CD4-positive, alpha-beta T cell treated with Interleukin-4 for 4 hours (primary cell): Measurements from ENCODE around the gene WHRN.

Source experiments
- DNase-seq: peaks from one replicate; pipeline ENCODE4 v3.0.0-alpha.2; 2020

The WHRN gene

GRCh38 chr9:114445616-114446015 is 59.7 kb downstream of the WHRN start:
- DNase-seq: no peak

GRCh38 chr9:114442022-114442421 is 63.3 kb downstream of the WHRN start:
- no peak for DNase-seq

- no peak for DNase-seq
These were observed 67.8 kb downstream of the WHRN start for GRCh38 chr9:114437401-114437893.

GRCh38 chr9:114434878-114435311 is 70.4 kb downstream of the WHRN start:
- no peak for DNase-seq

- DNase-seq: no peak
These were observed 71.5 kb downstream of the WHRN start for GRCh38 chr9:114433720-114434255.

- DNase-seq: no peak
These were observed 72.2 kb downstream of the WHRN start for GRCh38 chr9:114433086-114433485.

- DNase-seq: no peak
These were observed 72.8 kb downstream of the WHRN start for GRCh38 chr9:114432323-114433067.

- DNase-seq: no peak
These were observed 73.5 kb downstream of the WHRN start for GRCh38 chr9:114431770-114432169.

GRCh38 chr9:114431003-114431402 is 74.3 kb downstream of the WHRN start:
- no peak for DNase-seq

- no peak for DNase-seq
These were observed 74.8 kb downstream of the WHRN start for GRCh38 chr9:114430457-114430856.

GRCh38 chr9:114429488-114429887 is 75.8 kb downstream of the WHRN start:
- no peak for DNase-seq

GRCh38 chr9:114428466-114428865 is 76.8 kb downstream of the WHRN start:
- DNase-seq: no peak

- DNase-seq: no peak
These were observed 77.6 kb downstream of the WHRN start for GRCh38 chr9:114427644-114428043.

GRCh38 chr9:114426046-114426948 is 79.0 kb downstream of the WHRN start:
- no peak for DNase-seq

- no peak for DNase-seq
These were observed 80.1 kb downstream of the WHRN start for GRCh38 chr9:114425126-114425525.

GRCh38 chr9:114424126-114424525 is 81.1 kb downstream of the WHRN start:
- no peak for DNase-seq

GRCh38 chr9:114423181-114423580 is 82.1 kb downstream of the WHRN start:
- DNase-seq: no peak

- DNase-seq: no peak
These were observed 84.1 kb downstream of the WHRN start for GRCh38 chr9:114421147-114421546.

- no peak for DNase-seq
These were observed 85.5 kb downstream of the WHRN start for GRCh38 chr9:114419796-114420195.

GRCh38 chr9:114418053-114418452 is 87.2 kb downstream of the WHRN start:
- no peak for DNase-seq

GRCh38 chr9:114417511-114417910 is 87.8 kb downstream of the WHRN start:
- DNase-seq: no peak

GRCh38 chr9:114416906-114417305 is 88.4 kb downstream of the WHRN start:
- no peak for DNase-seq

- no peak for DNase-seq
These were observed 89.0 kb downstream of the WHRN start for GRCh38 chr9:114416290-114416689.

GRCh38 chr9:114414346-114414745 is 90.9 kb downstream of the WHRN start:
- DNase-seq: no peak
